Fibroblast of skin of scalp (primary cell): ENCODE measurements around the gene METTL2A. TPM values are rescaled to one million over a fixed set of nuclear protein-coding genes. Genes with fewer than 3 reads are reported as not detected.
"Not testable (repeated sequence)": the region's sequence is repeated elsewhere in the genome, so short reads cannot be mapped to it uniquely, and the experiment has no call there.

ENCODE experiments used
- DNase-seq: peaks from one replicate; pipeline ENCODE4 v3.0.0-alpha.2; 2013
- polyA plus RNA-seq, 2 experiments: library from polyadenylated mRNA; unstranded; fragments of 120-200 nt; gene quantifications; one replicate each; pipeline ENCODE4 v1.2.1, GENCODE V29; 2013; ENCODE audit not compliant: insufficient read length in 2 of 2

Gene METTL2A, protein sequence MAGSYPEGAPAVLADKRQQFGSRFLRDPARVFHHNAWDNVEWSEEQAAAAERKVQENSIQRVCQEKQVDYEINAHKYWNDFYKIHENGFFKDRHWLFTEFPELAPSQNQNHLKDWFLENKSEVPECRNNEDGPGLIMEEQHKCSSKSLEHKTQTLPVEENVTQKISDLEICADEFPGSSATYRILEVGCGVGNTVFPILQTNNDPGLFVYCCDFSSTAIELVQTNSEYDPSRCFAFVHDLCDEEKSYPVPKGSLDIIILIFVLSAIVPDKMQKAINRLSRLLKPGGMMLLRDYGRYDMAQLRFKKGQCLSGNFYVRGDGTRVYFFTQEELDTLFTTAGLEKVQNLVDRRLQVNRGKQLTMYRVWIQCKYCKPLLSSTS
- 15.1 TPM for polyA plus RNA-seq (2013, experiment 1 of 2; ENCODE audit: insufficient read length)
- polyA plus RNA-seq (2013, experiment 2 of 2; ENCODE audit: insufficient read length), result 17.0 TPM

DNA sequence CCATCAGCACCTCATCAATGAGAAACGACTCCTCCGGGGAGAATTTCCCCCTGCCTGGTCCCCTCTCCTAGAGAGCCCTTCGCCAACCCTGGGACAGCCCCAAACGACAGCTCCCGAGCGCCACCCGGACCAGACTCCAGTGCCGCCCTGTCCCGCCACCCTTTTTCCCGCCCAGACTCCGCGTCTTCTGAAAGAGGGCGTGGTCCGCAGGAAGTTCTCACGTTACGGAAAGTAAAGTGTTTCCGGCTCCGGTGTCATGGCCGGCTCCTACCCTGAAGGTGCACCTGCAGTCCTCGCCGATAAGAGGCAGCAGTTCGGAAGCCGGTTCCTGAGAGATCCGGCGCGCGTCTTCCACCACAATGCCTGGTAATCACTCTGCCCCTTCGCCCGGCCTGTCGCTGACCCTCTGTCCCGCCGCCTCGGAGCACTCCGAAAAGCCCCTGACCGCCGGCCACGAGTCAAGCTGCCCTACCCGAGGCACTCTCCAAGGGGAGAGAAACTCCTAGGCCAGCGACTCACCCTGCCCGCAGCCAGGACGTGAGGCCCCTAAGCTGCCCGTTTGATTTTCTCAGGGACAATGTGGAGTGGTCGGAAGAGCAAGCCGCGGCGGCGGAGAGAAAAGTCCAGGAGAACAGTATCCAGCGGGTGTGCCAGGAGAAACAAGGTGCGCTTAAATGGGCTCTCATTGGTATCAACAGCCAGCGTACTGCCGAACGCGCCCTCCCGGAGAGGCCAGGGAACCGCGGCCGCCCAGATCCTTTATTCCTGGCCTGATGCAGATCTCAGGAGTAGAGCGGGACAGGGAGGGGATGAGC lies at the start of gene METTL2A:
METTL2A (plus strand) TSS at position 251 of the 815 bp plus-strand sequence; CDS start at position 257, 6 bp downstream.
- peak; percentile 84 for DNase-seq

DNA sequence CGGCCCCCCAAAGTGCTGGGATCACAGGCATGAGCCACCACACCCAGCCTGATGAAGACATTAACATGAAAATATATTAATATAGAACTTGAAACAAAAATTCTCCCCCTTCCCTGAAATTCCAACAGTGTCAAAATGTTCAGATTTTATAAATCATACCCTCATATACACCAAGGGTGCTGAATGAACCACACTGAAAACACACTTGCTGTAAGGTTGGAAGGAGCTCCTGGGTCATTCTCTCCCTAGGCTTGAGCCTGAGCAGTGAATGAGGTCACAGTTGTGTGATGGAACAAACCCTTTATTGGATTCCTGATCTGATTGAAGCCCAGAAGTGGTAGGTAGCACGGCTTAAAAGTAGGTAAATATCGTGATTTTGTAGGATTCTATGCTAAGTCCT lies 43.4 kb upstream of the METTL2A start, which contains the start of gene EFCAB3:
EFCAB3 (plus strand) TSS at position 301 of the 400 bp plus-strand sequence. CDS start 2,427 bp downstream, outside the sequence.
- DNase-seq, result no peak

DNA sequence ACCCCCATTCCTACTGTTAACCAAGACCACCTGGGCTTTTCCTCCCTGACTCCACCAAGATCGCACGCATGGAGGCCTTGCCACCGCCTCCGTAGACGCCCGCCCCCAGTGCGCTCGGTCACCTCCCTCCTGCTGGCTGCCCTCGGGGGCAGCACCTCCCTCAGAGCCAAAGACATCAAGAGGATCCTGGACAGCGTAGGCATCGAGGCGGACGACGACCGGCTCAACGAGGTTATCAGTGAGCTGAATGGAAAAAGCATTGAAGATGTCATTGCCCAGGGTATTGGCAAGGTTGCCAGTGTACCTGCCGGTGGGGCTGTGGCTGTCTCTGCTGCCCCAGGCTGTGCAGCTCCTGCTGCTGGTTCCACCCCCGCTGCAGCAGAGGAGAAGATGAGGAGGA lies 42.1 kb upstream of the METTL2A start:
- no peak for DNase-seq

DNA sequence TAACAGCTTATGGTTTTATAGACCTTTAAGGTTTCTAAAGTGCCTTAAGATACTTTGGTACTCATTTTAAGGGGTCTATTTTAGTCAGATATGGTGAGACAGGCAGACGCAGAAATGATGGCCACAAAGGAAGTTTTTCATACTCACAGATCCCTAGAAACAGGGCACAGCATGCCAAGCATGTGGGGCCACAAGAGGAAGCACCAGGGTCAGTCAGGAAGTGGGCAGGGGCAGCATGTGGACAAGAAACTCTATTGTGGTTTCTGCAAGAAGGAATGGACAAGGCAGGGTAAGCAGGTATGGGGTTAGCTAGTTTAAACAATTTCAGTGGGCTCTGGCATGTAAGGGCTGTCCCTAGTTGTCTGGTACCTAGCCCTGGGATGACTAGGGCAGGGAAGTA lies 34.8 kb upstream of the METTL2A start:
- no peak for DNase-seq

DNA sequence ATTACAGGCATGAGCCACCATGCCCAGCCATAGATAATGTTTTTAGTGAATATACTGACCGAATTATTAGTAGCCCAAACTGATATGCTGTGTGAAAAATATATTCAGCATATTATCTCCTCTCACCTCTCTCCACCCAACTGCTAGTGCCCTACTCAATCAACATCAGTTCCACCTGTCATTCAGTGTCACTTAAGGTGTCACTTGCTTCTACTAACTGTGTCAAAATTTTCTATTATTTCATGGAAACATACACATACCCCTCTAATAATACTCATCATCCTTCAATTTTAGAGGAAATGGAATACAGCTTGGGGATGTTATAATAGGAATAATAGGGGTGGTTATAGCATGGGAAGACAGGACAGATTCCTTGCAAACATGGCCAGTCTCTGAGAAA lies 30.8 kb upstream of the METTL2A start:
- DNase-seq, result no peak

DNA sequence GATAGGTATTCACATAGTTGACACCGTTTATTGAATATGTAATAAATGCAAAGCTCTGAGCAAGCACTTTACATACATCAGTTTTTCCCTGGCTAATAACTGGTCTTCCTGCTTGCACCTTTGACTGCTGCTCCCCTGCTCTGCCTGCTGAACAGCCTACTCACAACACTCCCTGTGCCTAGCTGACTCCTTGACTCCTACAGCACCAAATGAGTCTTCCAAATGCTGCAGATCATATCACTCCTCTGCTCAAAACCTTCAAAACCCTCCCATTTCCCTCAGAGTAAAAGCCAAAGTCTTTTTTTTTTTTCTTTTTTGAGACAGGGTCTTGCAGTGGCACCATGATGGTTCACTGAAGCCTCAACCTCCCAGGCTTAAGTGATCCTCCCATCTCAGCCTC lies 24.8 kb upstream of the METTL2A start:
- DNase-seq, result no peak

DNA sequence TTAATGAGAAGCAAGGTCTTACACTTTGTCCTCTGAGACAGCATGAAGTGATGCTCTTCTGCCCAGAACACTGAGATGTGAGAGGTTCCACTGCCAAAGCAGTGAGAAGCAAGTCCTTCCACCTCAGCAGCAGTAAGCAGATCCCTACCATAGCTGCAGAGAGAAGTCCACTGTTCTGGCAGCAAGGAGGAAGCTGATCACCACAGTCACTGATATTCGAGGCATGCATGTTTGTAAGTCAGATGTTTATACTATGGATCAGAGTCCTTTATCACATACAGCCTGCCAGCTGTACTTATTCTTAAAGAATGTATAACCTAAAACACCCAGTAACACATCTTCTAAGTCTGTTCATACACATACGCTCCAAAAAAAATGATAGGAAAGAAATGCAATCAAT lies 18.2 kb upstream of the METTL2A start:
- no peak for DNase-seq

DNA sequence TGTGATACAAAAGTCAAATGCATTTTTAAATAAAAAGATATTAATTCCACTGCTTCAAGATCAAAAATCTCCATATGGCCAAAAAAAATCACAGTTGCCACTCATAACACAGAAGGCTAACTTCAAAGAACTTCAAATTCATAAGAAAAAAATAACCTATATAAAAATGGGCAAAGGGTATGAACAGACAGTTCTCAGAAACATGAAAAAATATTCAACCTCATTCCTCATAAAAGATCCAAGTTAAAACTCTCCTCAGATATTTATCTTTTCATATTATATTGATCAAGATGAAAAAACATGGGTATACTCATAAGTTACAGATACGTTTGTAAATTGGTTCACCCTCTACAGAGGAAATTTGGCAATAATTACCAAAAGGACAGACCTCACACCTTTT lies 10.6 kb upstream of the METTL2A start:
- DNase-seq, result not testable (repeated sequence)

DNA sequence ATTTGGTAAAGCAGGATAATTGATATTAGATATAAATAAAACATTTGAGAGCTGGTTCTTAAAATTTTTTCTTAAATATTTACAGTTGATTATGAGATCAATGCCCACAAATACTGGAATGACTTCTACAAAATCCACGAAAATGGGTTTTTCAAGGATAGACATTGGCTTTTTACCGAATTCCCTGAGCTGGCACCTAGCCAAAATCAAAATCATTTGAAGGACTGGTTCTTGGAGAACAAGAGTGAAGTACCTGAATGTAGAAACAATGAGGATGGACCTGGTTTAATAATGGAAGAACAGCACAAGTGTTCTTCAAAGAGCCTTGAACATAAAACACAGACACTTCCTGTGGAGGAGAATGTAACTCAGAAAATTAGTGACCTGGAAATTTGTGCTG lies 2.5 kb downstream of the METTL2A start:
- DNase-seq, result not testable (repeated sequence)

DNA sequence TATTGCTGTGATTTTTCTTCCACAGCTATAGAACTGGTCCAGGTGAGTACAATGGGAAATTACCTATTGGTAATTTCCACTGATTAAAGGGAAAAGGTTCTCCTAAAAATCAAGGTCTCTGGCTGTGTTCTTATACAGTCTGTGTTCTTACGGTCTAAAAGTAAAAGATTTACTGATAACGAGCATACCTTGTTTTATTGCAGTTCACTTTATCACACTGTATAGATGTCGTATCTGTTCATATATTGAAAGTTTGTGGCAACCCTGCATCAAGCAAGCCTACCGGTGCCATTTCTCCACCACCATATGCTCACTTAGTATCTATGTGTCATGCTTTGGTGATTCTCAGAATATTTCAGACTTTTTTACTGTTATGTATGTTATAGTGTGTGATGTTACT lies 11.6 kb downstream of the METTL2A start:
- DNase-seq, result not testable (repeated sequence)

DNA sequence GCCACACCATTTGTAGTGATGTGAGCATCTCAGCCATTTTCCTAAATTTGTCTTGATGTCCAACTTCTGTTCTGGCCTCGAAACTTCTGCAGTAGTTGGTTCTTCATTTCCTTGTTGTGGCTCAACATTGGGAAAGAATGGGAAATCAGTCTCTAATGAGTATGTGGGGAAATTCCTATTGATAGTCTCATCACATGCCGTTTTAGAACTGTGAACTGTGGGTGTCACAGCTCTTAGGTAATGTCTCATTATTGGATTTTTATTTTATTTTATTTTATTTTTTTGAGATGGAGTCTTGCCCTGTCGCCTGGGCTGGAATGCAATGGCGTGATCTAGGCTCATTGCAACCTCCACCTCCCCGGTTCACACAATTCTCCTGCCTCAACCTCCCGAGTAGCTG lies 17.5 kb downstream of the METTL2A start:
- DNase-seq, result not testable (repeated sequence)

DNA sequence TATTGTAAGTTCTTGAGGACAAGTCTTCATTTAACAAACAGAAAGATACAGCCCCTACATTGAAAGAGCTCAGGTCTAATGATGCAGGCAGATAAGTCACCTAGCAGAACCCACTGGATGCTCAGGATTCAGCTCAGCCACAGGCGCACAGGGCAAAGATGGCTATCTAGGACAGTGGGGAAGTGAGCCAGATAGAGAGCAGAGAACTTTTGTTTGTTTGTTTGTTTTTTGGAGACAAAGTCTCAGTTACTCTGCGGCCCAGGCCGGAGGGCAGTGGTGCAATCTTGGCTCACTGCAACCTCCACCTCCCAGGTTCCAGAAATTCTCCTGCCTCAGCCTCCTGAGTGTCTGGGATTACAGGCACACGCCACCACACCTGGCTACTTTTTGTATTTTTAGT lies 20.4 kb downstream of the METTL2A start:
- DNase-seq, result no peak

DNA sequence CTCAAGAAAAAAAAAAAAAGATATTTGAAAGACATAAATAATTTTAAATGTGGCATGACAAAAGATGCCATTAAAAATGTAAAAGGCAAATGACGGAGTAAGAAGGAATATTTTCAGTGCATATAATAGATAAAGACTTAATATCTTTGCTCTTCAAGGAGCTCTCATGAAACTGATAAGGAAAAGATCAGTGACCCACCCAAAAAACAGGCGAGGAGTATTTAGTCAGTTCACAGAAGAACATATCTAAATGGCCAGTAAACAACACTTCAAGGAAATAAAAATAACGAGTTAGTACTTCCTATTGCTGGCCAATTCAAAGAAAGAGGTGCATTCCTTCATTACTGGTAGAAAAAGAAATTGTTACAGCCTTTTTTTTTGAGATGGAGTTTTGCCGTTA lies 22.1 kb downstream of the METTL2A start:
- DNase-seq, result not testable (repeated sequence)

DNA sequence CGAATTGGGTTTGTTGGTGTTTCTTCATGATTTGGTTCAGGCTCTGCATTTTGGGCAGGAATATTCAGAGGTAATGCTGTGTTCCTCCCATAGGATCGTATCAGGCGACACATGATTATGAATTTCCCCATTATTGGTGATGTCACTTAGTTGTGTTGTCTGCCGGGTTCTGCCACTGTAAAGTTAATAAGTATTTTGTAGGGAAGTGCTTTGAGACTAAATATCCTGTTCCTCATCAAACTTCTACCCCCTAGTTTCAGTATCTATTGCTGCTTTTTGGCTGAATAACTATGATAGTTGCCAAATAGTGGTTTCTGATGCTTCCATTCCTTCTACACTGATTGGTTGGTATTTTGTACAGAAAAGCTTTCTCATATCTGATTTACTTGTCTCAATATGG lies 28.5 kb downstream of the METTL2A start:
- DNase-seq, result not testable (repeated sequence)

DNA sequence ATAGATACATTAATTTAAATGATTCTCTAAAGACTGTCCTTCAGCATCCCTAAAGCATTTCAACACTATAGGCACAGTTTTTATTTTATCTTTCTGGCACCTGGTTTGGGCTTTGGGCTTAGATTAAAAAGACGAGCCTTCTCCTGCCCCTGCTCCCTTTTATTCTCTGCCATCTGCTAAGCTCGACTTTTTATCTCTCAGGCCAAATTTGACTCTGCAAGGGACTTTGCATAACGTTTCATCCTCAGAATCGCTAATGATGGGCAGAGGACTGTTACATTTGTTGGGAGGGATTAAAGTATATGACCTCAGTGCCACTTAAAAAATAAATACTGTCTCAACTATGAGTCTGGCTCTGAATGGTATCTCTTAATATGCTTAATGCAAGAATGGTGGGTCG lies 29.3 kb downstream of the METTL2A start:
- DNase-seq, result not testable (repeated sequence)

DNA sequence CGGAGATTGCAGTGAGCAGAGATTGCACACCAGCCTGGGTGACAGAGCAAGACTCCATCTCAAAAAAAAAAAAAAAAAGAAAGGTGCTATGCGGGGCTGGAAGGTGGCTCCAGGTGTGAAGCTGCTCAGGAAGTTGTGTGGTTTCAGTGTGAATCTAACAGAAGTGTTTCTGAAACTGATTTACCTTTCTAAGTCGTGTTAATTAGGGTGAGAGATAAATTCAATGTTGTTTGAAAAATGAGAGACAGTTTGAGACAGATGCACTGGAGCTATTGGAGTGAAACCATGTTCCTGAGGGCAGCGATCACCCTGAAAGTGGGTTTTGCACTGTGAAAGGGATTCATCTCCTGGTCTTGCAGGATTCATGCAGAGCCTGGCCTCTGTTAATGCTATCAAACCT lies 30.0 kb downstream of the METTL2A start:
- DNase-seq, result not testable (repeated sequence)

DNA sequence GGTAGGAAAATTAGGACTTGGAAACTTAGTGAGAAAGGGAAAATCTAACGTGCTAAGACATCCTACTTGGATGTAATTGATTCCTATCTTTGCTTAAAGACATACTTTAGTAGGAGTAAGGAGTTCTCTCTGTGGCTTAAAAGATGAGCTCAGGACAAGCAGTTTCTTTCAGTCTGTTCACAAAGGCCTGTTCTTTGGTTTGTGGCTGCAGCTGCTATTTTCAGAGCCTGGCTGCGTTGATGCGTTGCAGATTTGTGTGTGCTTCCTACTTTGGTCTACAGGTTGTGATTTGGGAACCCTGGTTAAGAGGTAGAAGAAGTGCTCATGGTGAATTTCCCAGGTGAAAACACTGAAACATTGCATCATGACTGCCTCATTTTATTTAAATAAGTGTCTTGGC lies 30.4 kb downstream of the METTL2A start:
- not testable (repeated sequence) for DNase-seq

DNA sequence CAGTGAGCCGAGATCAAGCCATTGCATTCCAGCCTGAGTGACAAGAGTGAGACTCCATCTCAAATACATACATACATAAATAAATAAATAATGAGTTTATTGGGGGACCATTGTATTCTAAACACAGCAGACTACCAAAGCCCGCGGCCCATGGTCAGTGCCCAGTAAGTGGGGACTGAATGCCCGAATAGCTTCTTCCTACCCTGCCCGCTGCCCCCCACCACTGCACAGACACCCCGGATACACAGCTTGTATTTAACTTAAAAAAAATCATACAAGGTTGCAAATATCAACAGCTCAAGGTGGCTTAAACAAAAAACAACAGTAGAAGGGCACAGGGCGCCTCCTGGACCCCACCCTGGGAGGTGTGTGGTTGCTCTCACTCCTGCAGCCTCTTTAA lies 32.3 kb downstream of the METTL2A start:
- no peak for DNase-seq

DNA sequence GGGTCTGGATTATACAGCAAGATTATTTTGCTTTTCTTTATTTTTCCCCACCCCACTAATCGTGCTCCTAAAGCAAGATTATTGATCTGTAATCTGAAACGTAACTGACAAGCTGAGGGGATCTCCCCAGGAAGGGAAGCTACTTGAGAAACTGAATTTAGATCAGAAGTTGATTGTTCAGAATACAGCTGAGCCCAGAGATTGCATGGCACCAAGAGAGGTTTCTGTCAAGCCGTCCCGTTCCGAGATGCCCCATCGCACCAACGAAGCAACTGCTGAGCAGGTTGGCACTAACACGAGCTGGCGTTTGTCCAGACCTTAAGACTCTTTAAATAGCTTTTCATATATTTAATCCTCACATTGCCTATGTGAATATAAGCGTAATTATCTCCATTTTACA lies 34.8 kb downstream of the METTL2A start:
- not testable (repeated sequence) for DNase-seq

DNA sequence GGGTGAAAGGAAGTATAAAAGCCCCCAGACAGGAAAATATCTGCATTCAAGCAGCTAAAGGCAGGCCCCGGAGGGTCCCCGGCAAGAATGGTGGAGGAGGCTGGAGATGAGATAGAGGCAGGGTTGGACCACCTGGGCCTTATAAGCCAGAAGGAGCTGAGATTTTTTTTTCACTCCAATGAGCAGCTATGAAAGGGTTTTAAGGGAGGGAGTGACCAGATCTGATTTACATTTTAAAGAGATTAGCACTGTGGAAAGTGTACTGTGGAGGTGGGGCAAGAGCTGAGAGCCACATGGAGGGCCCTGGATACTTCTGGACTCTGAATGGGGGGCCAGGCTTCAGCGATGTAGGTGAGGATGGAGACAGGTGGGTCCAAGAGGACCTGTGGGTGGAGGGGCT lies 40.7 kb downstream of the METTL2A start:
- DNase-seq, result not testable (repeated sequence)

DNA sequence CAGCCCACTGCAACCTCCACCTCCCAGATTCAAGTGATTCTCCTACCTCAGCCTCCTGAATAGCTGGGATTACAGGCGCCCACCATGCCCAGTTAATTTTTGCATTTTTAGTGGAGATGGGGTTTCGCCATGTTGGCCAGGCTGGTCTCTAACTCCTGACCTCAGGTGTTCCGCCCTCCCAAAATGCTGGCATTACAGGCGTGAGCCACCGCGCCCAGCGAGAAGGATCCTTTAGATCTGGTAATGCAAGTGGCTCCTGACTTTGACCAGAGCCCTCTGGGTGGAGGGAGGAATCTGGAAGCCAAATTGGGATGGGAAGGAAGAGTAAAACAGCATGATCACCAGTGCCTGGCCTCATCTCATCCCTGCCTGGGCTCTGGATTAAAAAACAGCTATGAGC lies 41.6 kb downstream of the METTL2A start:
- DNase-seq, result not testable (repeated sequence)

DNA sequence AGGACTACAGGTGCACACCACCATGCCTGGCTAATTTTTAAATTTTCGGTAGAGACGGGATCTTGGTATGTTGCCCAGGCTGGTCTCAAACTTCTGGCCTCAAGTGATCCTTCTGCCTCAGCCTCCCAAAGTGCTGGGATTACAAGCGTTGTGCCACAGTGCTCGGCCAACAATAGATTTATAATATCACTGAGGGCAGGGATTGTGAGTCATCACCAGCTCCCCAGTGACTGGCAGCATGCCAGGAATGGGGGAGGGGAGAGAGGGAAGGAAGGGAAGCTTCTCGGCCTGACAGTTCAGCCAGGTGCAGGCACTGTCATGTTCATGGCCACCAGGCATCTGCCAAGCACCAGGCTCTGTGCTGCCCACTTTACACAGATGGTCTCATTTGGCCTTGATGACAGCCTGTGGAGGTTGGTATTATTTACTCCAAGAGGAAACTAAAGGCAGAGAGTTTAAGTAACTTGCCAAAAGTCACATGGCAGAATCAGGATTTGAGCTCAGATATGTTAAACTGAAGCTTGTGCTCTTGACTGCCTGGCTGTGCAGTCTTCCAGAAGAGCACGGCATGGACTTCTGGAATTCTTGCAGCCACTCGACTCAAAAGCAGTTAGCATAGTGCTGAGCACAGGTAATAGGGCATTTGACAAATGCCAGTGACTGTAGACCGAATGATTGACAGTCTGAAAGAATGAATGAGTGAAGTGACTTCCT lies 47.1 kb downstream of the METTL2A start:
- DNase-seq, result peak; percentile 69
